IMR-90 (cell line): ENCODE results near the gene CYP2B6. TPM values are rescaled to one million over a fixed set of nuclear protein-coding genes. Genes with fewer than 3 reads are reported as not detected.
"Not testable (repeated sequence)": the region's sequence is repeated elsewhere in the genome, so short reads cannot be mapped to it uniquely, and the experiment has no call there.

Source experiments
- ATAC-seq: fragments of 200-7000 bp; cut with Tn5 transposase; 2 replicates; pipeline ENCODE4 v1.9.1; 2020; ENCODE audit warnings: low read depth, mild to moderate bottlenecking, moderate library complexity
- BruUV-seq: library from RNA; stranded (reverse); fragments of 400-500 nt; replicated peaks from 2 replicates; lab custom pipeline; 2021; lab: Mats Ljungman, UMichigan
- CTCF ChIA-PET: fragments of 300-600 bp; formaldehyde crosslinking; extraction: SDS; loops from one replicate; lab custom pipeline; 2021; ENCODE audit warnings: antibody characterized with exemption; lab: Yijun Ruan, JAX
- POLR2A ChIA-PET: fragments of 300-600 bp; sonication (Branson Sonifier 250); formaldehyde crosslinking; loops from one replicate; lab custom pipeline; 2022; ENCODE audit warnings: antibody characterized with exemption; ENCODE audit not compliant: unreplicated experiment; lab: Charles Lee
- DNase-seq: peaks from one replicate; pipeline ENCODE4 v3.0.0; 2013
- H2AFZ ChIP-seq: replicated peaks from 2 replicates; pipeline ENCODE3; 2013; ENCODE audit warnings: low read length, mild to moderate bottlenecking; ENCODE audit not compliant: poor library complexity
- H2AK5ac ChIP-seq: 2 replicates; pipeline ENCODE4 v1.6.1; 2013; ENCODE audit warnings: low read depth, low read length, inconsistent platforms
- H2AK9ac ChIP-seq: replicated peaks from 2 replicates; pipeline ENCODE3; 2013; ENCODE audit warnings: mild to moderate bottlenecking, low read depth, low read length, moderate library complexity; ENCODE audit not compliant: poor library complexity
- H2BK120ac ChIP-seq: 2 replicates; pipeline ENCODE4 v1.6.1; 2013; ENCODE audit warnings: low read depth, low read length, inconsistent platforms
- H2BK15ac ChIP-seq: 3 replicates; pipeline ENCODE4 v1.6.1; 2013; ENCODE audit warnings: low read depth, low read length, inconsistent platforms
- H2BK20ac ChIP-seq: 2 replicates; pipeline ENCODE4 v1.6.1; 2013; ENCODE audit warnings: low read depth, mild to moderate bottlenecking, inconsistent platforms, low read length, moderate library complexity
- H2BK5ac ChIP-seq: 2 replicates; pipeline ENCODE4 v1.6.1; 2013; ENCODE audit warnings: mild to moderate bottlenecking, low read depth, low read length, inconsistent platforms; ENCODE audit not compliant: poor library complexity, severe bottlenecking
- H3K14ac ChIP-seq: replicated peaks from 2 replicates; pipeline ENCODE4 v1.6.1; 2013; ENCODE audit warnings: low read depth, low read length, inconsistent platforms
- H3K18ac ChIP-seq: 2 replicates; pipeline ENCODE4 v1.6.1; 2013; ENCODE audit warnings: low read depth, low read length, control low read depth
- H3K23ac ChIP-seq: 2 replicates; pipeline ENCODE4 v1.6.1; 2013; ENCODE audit warnings: low read depth, low read length, inconsistent platforms
- H3K27ac ChIP-seq: 2 replicates; pipeline ENCODE4 v1.5.1; 2013; ENCODE audit warnings: mild to moderate bottlenecking, control low read depth, low read length; ENCODE audit not compliant: insufficient read depth
- H3K27me3 ChIP-seq: 2 replicates; pipeline ENCODE4 v1.6.1; 2013; ENCODE audit warnings: low read length; ENCODE audit not compliant: control insufficient read depth, insufficient read depth
- H3K36me3 ChIP-seq: 2 replicates; pipeline ENCODE4 v1.6.1; 2013; ENCODE audit warnings: low read length, mixed read lengths; ENCODE audit not compliant: control insufficient read depth, insufficient read depth
- H3K4ac ChIP-seq: 2 replicates; pipeline ENCODE4 v1.6.1; 2013; ENCODE audit warnings: low read depth, low read length, inconsistent platforms
- H3K4me1 ChIP-seq: 2 replicates; pipeline ENCODE4 v1.6.1; 2013; ENCODE audit warnings: low read length, mixed read lengths; ENCODE audit not compliant: control insufficient read depth, insufficient read depth
- H3K4me2 ChIP-seq: 2 replicates; pipeline ENCODE4 v1.6.1; 2013; ENCODE audit warnings: low read depth, mild to moderate bottlenecking, control low read depth, low read length, moderate library complexity
- H3K4me3 ChIP-seq: 2 replicates; pipeline ENCODE4 v1.5.1; 2013; ENCODE audit warnings: low read depth, mild to moderate bottlenecking, control low read depth, low read length, moderate library complexity; ENCODE audit not compliant: insufficient read depth
- H3K56ac ChIP-seq: 2 replicates; pipeline ENCODE4 v1.6.1; 2013; ENCODE audit warnings: low read length, inconsistent platforms; ENCODE audit not compliant: insufficient read depth; ENCODE audit errors: extremely low read depth
- H3K79me1 ChIP-seq, 2 experiments: 2 replicates each; pipeline ENCODE4 v1.6.1; 2013; ENCODE audit warnings: low read length in 2 of 2, inconsistent platforms in 1 of 2, low read depth in 1 of 2
- H3K9ac ChIP-seq: 2 replicates; pipeline ENCODE4 v1.6.1; 2013; ENCODE audit warnings: low read depth, low read length, control low read depth
- H3K9me1 ChIP-seq: 2 replicates; pipeline ENCODE4 v1.6.1; 2013; ENCODE audit warnings: low read length, inconsistent platforms; ENCODE audit not compliant: insufficient read depth
- H3K9me3 ChIP-seq: 2 replicates; pipeline ENCODE4 v1.6.1; 2013; ENCODE audit warnings: low read length; ENCODE audit not compliant: control insufficient read depth, insufficient read depth
- H4K20me1 ChIP-seq: 2 replicates; pipeline ENCODE4 v1.6.1; 2013; ENCODE audit warnings: low read length, inconsistent platforms; ENCODE audit not compliant: insufficient read depth
- H4K5ac ChIP-seq: 2 replicates; pipeline ENCODE4 v1.6.1; 2013; ENCODE audit warnings: mild to moderate bottlenecking, low read depth, low read length, control low read depth
- H4K8ac ChIP-seq, 2 experiments: 2 replicates each; pipeline ENCODE4 v1.6.1; 2013; ENCODE audit warnings: low read depth in 2 of 2, low read length in 2 of 2, control low read depth in 1 of 2, inconsistent platforms in 1 of 2
- H4K91ac ChIP-seq: 2 replicates; pipeline ENCODE4 v1.6.1; 2013; ENCODE audit warnings: low read depth, low read length, inconsistent platforms; ENCODE audit not compliant: insufficient read depth
- CEBPB ChIP-seq: IDR thresholded peaks from 2 replicates; pipeline ENCODE4 v1.6.1; 2012; ENCODE audit warnings: low read depth, low read length, improper control_type of control experiment
- ELK1 ChIP-seq: fragments of 150-350 bp; IDR thresholded peaks from 2 replicates; pipeline ENCODE4 v1.6.1; 2016; ENCODE audit warnings: low read depth, mild to moderate bottlenecking, low read length, moderate library complexity, borderline replicate concordance
- FOS ChIP-seq: fragments of 150-350 bp; IDR thresholded peaks from 2 replicates; pipeline ENCODE4 v1.6.1; 2016; ENCODE audit warnings: low read depth, low read length
- MAZ ChIP-seq: IDR thresholded peaks from 2 replicates; pipeline ENCODE4 v1.6.1; 2012; ENCODE audit warnings: low read depth, mild to moderate bottlenecking, low read length, improper control_type of control experiment, moderate library complexity, borderline replicate concordance
- MXI1 ChIP-seq: IDR thresholded peaks from 2 replicates; pipeline ENCODE4 v1.6.1; 2012; ENCODE audit warnings: low read depth, mild to moderate bottlenecking, low read length, moderate library complexity, borderline replicate concordance
- NFE2L2 ChIP-seq: fragments of 150-350 bp; IDR thresholded peaks from 2 replicates; pipeline ENCODE4 v1.6.1; 2016; ENCODE audit warnings: low read depth, mild to moderate bottlenecking, low read length
- RAD21 ChIP-seq: IDR thresholded peaks from 2 replicates; pipeline ENCODE4 v1.6.1; 2012; ENCODE audit warnings: low read length, improper control_type of control experiment
- RFX5 ChIP-seq: IDR thresholded peaks from 2 replicates; pipeline ENCODE4 v1.8.0; 2012; ENCODE audit warnings: low read depth, mild to moderate bottlenecking, low read length, moderate library complexity
- WGBS, 2 experiments: methylation state at CpG; one replicate each; pipeline versions ENCODE4 v1.1.5 to v1.1.7; 2013; ENCODE audit warnings: missing lambda C conversion rate in 2 of 2; ENCODE audit not compliant: insufficient read length in 1 of 2; ENCODE audit errors: extremely low coverage in 2 of 2; 5-methylcytosine and 5-hydroxymethylcytosine counted together
- dilution Hi-C: fragments of 300-500 bp; cut with HindIII; formaldehyde crosslinking; loops from one replicate; pipeline ENCODE4 v1.14.3; 2018; ENCODE audit warnings: low sequenced_read_pairs; ENCODE audit not compliant: unreplicated experiment
- in situ Hi-C: fragments of 300-500 bp; cut with MboI; formaldehyde crosslinking; loops from 3 replicates; pipeline ENCODE4 v1.14.3; 2019; ENCODE audit warnings: low sequenced_read_pairs, inconsistent platforms, mixed read lengths
- intact Hi-C: fragments of 100-400 bp; cut with micrococcal nuclease; formaldehyde crosslinking; loops from 2 replicates; pipeline ENCODE4 v1.10.0; 2022
- polyA plus RNA-seq, 3 experiments: library from polyadenylated mRNA; depleted of rRNA; stranded (reverse); fragments of >200 nt; gene quantifications; 2 replicates each; pipeline ENCODE4 v1.2.3, GENCODE V29; 2012; ENCODE audit warnings: low replicate concordance in 1 of 3
- total RNA-seq: library from RNA; depleted of rRNA; stranded (reverse); fragments of >200 nt; gene quantifications from 2 replicates; pipeline ENCODE4 v1.2.3, GENCODE V29; 2012

Gene CYP2B6
- total and polyA plus RNA-seq, 2 of the 4 experiments (the other 2 are of a cell fraction) = not detected

DNA sequence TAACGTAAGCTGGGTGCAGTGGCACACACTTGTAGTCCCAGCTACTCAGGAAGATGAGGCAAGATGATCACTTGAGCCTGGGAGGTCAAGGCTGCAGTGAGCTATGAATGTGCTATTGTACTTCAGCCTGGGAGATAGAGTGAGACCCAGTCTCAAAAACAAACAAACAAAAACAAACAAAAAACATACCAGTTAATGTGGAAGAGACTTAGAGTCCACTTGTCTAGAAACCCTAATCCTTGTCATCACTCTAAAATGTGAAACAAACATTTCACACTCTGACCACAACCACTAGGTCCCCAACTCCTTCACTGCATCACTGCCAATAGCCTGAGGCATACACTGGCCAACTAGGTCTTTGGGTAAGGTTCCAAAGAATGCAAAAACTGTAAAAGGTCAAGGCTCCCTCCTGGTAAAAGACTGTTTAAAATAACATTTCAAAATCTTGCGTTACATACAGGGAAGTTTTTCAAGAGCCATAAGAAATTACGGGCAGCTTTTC lies 28.6 kb upstream of the CYP2B6 start:
- POLR2A ChIA-PET = interaction anchor here (0.6 kb wide), 1 partner anchor 61 kb away, joined by 5 read pairs; no protein-coding TSS in a partner anchor
- BruUV-seq = no TSS peak
- in situ Hi-C loops = no loop called here

DNA sequence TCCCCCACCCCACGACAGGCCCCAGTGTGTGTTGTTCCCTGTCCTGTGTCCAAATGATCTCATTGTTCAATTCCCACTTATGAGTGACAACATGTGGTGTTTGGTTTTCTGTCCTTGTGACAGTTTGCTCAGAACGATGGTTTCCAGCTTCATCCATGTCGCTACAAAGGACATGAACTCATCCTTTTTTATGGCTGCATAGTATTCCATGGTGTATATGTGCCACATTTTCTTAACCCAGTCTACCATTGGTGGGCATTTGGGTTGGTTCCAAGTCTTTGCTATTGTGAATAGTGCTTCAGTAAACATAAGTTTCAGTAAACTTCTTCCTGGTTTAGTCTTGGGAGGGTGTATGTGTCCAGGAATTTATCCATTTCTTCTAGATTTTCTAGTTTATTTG lies 26.7 kb upstream of the CYP2B6 start:
- dilution Hi-C loops, BruUV-seq, H3K23ac ChIP-seq, H2BK15ac ChIP-seq, H3K4me3 ChIP-seq, H4K5ac ChIP-seq, H2AK9ac ChIP-seq, H3K14ac ChIP-seq, POLR2A ChIA-PET, H2AK5ac ChIP-seq, H3K36me3 ChIP-seq, H3K27ac ChIP-seq, H2BK5ac ChIP-seq, CTCF ChIA-PET, H3K9ac ChIP-seq, H4K20me1 ChIP-seq, H3K27me3 ChIP-seq, H4K91ac ChIP-seq, H3K79me1 ChIP-seq, H2AFZ ChIP-seq, H3K9me3 ChIP-seq, ATAC-seq, H3K4me1 ChIP-seq, H3K4me2 ChIP-seq, H2BK120ac ChIP-seq, DNase-seq, H4K8ac ChIP-seq, H3K4ac ChIP-seq, H3K18ac ChIP-seq, H2BK20ac ChIP-seq, H3K56ac ChIP-seq, in situ Hi-C loops, intact Hi-C loops, H3K9me1 ChIP-seq: not testable (repeated sequence)
- WGBS, 2 experiments = no CpG with 5 or more reads among the region's 3 CpGs

More for the DNA sequence above, 28.6 kb upstream of the CYP2B6 start:
- Histone ChIP-seq H3K4me2 (no peak overlapping the region), H3K4me3 (no peak overlapping the region), H3K9me1 (no peaks in the 10 kb centered on the region), H2BK20ac (no peak overlapping the region), H3K27me3 (no peaks in the 10 kb centered on the region), H2AK9ac (no peak overlapping the region), H2BK120ac (no peak overlapping the region), H3K9ac (no peak overlapping the region), H3K9me3 (no peaks in the 10 kb centered on the region), H3K23ac (no peak overlapping the region), H3K79me1 (no peaks in the 10 kb centered on the region), H4K91ac (no peak overlapping the region), H2BK15ac (no peak overlapping the region), H3K4me1 (no peaks in the 10 kb centered on the region), H4K5ac (no peak overlapping the region), H3K4ac (no peak overlapping the region), H2AFZ (no peak overlapping the region), H4K20me1 (no peaks in the 10 kb centered on the region), H3K27ac (no peak overlapping the region), H3K36me3 (no peaks in the 10 kb centered on the region), H3K14ac (no peak overlapping the region), H3K56ac (no peak overlapping the region), H2BK5ac (no peak overlapping the region), H4K8ac (no peak overlapping the region), H2AK5ac (no peak overlapping the region), H3K18ac (no peak overlapping the region)
- no CpG with 5 or more reads among the region's 3 CpGs for WGBS, 2 experiments
- dilution Hi-C loops = no loop called here
- intact Hi-C loops = no loop called here
- CTCF ChIA-PET = no interaction called here
- ATAC-seq (peak; percentile 32; the same call in 1 of the 2 replicates), DNase-seq (no peak)
- TF ChIP-seq ELK1 = no peak
- no peak for TF ChIP-seq RFX5
- TF ChIP-seq MXI1 = no peak
- TF ChIP-seq CEBPB = no peak
- no peak for TF ChIP-seq RAD21
- no peak for TF ChIP-seq NFE2L2
- no peak for TF ChIP-seq FOS
- TF ChIP-seq MAZ = no peak
